Measurements from ENCODE around the gene NEUROD6.

Gene NEUROD6

DNA sequence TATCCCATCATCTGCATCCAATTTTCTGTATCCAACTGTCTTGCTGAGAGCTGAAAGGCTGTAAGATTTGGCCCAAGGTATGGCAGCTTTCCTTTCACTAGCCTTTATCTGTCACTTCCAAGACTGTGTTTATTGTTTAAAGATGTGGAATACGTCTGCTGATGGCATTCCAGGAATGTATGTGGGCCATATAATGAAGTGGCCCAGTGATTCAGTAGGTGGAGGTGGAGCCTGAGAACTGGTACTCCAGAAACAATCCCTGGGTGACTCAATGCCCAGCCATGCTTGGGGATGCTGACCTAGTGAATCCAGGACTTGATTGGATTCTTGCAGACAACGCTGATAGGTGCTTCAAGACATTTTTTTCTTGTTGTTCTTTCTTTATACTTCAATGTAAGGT is 13.5 kb downstream of the NEUROD6 start:
- DNase-seq, result no peak

DNA sequence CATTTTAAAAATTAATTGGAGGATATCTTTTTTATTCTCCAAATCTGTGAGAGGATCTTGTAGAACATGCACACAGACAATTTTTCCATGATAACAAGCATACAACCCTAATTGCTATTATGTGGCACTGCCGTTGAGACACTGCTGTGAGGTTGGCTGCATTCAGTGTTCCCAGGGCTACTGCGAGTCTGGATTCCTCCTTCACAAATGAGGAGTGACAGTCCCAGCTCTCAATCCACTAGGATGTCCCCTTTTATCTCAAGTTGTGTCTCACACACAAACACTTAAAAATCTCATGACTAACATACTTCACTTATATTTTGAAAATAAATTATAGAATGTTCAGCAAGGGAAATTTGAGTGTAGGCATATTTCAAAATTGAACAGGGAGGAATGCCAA is 14.1 kb downstream of the NEUROD6 start:
- DNase-seq, result no peak

- DNase-seq, result no peak
Observed at GRCh38 chr7:31323101-31323500, 17.4 kb downstream of the NEUROD6 start.

GRCh38 chr7:31320675-31321074 is 19.9 kb downstream of the NEUROD6 start:
- no peak for DNase-seq

DNA sequence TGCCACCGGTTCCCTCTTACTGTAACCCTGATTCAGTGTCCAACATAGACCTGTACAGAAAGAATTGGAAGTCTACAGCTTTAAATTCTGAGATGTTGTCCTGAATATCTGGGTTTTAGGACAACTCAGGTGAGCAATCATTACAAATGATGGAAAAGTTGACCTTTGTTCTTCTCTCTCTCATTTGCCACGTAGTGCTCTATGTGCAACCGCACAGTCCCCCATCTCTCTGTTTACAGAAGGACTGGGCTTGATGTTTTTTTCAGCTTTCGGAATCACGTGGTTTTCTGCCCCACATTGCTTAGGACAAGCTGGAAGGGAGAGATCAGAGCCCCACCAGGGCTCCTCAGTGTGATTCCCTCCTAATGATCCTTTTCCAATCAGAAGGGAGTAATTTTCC is 22.2 kb downstream of the NEUROD6 start:
- DNase-seq, result no peak

DNA sequence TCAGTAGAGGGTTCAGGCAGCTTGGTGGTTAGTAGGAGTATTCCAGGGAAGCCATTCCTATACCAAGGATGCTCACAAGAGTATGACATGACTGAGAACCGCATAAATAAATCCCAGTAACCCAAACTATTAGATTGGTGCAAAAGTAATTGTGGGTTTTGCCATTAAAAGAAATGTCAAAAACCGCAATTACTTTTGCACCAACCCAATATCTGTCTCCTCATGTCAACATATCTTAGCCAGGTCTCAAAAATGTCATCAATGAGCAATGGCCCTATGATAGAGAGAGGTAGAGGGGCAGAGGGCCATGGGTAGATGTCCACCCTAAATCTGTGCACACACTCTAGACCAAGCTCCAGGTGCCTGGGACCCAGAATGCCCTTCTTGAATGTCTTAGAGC is 23.6 kb downstream of the NEUROD6 start:
- no peak for DNase-seq

- DNase-seq, result no peak
Observed at GRCh38 chr7:31315758-31316157, 24.8 kb downstream of the NEUROD6 start.

- no peak for DNase-seq
Observed at GRCh38 chr7:31314781-31315180, 25.7 kb downstream of the NEUROD6 start.

GRCh38 chr7:31312889-31313288 is 27.6 kb downstream of the NEUROD6 start:
- no peak for DNase-seq

GRCh38 chr7:31311552-31311951 is 29.0 kb downstream of the NEUROD6 start:
- DNase-seq, result no peak

DNA sequence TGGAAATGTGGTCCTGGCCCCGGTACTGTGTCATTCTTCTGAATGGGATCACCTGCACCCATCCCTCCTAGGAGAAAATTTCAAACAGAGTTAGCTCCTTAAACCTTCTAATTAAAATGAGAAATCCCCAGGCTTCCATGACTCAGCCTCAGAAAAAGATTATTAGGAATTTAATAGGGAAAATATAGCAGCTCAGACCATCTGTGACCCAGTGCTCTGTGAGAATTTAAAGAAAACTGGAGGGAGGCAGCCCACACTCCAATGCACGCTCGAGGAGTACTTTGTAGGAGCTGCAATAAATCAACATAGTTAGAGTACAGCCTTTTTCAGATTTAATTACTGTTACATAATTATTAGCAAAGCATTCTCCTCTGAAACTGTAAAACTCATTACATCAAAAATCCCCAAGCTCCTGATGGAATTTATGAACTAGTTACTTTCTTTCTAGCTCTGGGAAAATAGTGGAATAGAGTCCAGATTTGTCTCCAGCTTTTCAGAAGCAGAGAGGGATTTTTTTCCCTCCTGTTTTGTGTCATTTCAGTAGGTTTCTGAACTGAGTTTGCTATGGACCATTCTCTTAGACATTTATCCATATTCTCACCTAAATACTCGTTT is 30.1 kb downstream of the NEUROD6 start:
- DNase-seq, result no peak

- DNase-seq, result no peak
Observed at GRCh38 chr7:31309407-31309806, 31.1 kb downstream of the NEUROD6 start.

- no peak for DNase-seq
Observed at GRCh38 chr7:31308652-31309051, 31.9 kb downstream of the NEUROD6 start.

- DNase-seq, result no peak
Observed at GRCh38 chr7:31307972-31308371, 32.6 kb downstream of the NEUROD6 start.

- no peak for DNase-seq
Observed at GRCh38 chr7:31305260-31305659, 35.3 kb downstream of the NEUROD6 start.

DNA sequence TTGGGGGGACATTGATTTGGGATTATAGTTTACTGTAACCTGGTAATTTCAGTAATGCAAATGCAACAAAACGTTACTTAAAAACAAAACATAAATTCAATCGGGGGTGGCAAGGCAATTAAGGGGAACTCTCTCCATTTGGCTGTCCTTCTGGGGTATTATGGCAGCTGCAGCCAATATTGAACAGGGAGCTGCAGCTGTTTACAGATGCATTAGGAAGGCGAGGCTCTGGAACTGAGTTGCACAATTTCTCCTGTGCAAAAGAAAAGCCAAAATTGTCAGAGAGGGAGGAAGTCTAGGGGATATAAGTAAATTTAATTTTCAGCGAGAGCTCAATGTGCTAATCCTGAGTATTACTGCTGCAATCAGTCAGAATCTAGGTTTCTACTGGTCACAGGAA is 36.1 kb downstream of the NEUROD6 start:
- DNase-seq, result no peak

DNA sequence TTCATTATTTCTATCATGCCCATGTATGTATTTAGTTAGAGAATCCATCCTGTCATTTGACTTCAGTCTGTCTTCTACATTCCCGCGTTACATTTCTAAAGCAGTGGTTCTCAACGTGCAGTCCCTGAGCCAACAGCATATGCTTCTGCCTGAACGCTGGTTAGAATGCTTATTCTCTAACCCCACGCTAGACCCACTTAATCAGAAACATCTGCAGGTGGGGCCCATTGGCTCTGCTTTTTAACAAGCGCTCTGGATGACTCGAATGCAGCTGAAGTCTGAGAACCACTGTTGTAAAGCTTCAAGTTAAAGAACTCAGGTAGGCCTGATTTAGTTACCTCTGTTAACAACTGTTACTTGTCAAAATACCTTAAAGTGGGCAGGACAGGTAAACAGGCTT is 38.2 kb downstream of the NEUROD6 start:
- no peak for DNase-seq

DNA sequence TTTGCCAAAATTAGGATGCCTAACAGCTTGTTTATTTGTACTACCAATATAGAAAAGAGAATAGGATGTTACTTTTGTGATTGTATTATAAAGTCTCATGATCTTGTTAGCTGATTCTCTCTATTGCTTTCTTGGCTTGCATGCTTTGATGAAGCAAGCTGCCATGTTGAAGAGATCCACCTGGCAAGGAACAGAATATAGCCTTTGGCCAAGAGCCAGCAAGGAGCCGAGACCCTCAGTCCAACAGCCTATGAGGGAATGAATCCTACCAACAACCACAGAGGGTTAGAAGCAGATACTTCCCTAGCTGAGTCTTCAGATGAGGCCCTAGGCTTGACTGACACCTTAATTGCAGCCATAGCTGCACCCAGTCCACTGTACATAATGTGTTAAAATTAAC is 41.2 kb downstream of the NEUROD6 start:
- no peak for DNase-seq

DNA sequence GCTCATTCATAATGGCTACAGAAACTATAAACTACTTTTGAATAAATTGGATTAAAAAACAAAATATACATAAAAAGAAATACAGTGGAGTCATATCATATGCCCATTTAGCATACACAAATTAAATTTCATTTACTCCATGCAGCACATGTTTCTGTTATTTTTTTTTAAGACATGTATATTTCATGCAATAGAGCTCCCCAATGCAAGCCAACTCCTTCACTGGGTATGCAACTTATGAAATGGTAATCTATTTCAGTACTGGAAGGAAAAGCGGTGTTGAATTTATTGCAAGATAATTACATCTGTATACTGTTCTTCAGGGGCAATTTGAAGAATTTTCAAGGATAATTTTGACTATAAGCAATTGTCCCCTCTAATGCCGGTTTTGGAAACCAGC is 49.9 kb downstream of the NEUROD6 start:
- no peak for DNase-seq
